Epithelial cell of esophagus (primary cell): Measurements from ENCODE around the gene TMEM163.

Source experiments
- DNase-seq: peaks from one replicate; pipeline ENCODE4 v3.0.0; 2010; ENCODE audit warnings: low read depth
- H3K4me3 ChIP-seq: 2 replicates; pipeline ENCODE4 v1.5.1; 2011; ENCODE audit warnings: mild to moderate bottlenecking, low read length, control low read depth
- TF ChIP-seq, protein P1 (sequence below): IDR thresholded peaks from 2 replicates; pipeline ENCODE4 v1.5.1; 2011; ENCODE audit warnings: low read depth, mild to moderate bottlenecking, low read length, control low read depth, inconsistent platforms; ENCODE audit not compliant: insufficient read depth; ENCODE audit errors: missing control alignments

TMEM163 gene

DNA sequence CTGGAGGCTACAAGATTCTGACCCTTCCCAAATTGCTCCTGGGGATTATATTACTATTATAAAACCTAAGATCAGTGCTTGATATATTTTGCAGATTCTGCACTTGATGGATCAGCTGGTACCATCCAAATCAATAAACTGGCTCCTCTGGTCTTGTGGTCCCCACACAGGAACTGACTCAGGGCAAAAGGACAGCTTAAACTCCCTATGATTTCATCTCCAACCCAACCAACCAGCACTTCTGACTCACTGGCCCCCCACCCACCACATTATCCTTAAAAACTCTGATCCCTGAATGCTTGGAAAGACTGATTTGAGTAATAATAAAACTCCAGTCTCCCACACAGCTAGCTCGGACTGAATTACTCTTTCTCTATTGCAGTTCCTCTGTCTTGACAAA, 82.1 kb downstream of the TMEM163 start:
- H3K4me3 ChIP-seq = no peak overlapping the region
- DNase-seq = no peak
- TF ChIP-seq, protein P1, sequence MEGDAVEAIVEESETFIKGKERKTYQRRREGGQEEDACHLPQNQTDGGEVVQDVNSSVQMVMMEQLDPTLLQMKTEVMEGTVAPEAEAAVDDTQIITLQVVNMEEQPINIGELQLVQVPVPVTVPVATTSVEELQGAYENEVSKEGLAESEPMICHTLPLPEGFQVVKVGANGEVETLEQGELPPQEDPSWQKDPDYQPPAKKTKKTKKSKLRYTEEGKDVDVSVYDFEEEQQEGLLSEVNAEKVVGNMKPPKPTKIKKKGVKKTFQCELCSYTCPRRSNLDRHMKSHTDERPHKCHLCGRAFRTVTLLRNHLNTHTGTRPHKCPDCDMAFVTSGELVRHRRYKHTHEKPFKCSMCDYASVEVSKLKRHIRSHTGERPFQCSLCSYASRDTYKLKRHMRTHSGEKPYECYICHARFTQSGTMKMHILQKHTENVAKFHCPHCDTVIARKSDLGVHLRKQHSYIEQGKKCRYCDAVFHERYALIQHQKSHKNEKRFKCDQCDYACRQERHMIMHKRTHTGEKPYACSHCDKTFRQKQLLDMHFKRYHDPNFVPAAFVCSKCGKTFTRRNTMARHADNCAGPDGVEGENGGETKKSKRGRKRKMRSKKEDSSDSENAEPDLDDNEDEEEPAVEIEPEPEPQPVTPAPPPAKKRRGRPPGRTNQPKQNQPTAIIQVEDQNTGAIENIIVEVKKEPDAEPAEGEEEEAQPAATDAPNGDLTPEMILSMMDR = no peak

DNA sequence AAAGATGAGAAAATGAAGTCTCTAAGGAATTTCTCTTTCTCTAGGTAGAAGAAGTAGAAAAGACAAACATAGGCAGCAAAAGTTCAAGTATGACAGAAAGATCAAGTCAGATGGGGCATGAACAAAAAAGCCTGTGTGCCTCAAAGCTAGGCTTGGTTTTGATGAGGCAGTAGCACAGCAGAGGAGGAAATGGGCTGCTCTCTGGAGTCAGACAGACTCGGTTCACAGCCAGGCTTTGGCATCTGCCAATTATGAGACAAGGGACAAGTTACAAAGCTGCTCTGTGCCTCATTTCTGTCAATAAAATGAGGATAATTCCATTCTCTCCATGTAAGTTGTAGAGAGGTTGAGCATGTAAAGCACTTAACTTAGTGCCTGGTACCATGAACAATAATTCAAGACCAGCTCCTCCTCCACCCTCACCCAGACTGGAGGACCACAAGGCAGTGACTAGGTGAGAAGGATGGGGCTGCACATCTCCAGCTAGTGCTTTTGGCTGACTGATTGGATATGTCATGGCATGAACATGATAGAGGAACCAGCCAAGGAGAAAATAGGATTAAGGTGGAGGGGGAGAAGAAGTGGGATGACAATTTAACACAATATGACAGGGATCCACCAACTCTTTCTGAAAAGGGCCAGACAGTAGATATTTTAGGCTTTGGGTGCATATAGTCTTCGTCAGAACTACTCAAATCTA, 84.6 kb downstream of the TMEM163 start:
- no peak overlapping the region for H3K4me3 ChIP-seq
- no peak for DNase-seq
- TF ChIP-seq, protein P1 = no peak

DNA sequence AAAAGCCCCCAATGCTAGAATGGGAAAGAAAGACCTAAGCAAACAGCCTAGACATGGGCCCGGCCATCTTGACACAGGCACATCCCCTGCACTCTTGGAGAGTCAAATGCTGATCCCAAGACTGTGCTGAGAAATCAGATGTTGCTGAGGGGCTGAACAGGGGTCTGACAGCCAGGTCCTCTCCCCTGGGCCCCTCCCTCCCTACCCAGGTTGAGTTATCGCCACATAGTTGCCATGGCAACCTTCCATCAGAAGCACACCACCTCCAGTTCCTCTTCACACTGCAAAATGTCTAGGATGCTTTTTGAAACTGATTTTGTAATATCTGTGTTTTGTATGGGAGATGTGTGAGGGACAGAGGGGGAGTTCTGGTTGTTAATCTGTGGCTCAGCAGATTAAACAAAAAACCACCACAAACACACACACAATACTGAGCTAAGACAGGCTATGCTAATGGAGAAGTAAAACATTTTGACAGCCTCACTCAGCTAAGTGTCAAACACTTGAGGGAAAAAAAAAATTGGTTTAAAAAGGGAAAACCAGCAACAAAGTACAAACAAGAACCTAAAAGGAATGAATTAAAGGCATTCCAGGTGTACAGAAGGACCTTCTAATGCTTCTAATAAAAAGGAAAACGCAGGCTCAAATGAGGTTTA, 88.2 kb downstream of the TMEM163 start:
- no peak for DNase-seq
- TF ChIP-seq, protein P1 = no peak
- H3K4me3 ChIP-seq = no peak overlapping the region

DNA sequence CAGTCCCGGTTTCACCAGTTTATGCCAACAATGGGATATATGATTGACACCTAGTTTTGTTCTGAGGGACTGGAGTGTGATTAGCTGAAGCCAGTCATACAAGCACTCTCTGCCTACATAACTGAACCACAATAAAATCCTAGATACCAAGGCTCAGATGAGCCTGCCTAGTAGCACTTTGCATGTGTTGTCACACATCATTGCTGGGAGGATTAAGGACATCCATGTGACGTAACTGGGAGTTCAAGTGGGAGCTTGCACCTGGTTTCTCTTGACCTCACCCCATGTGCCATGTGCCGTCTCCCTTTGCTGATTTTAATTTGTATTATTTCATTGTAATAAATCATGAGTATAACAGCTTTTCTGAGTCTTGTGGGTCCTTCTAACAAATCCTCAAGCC, 90.3 kb downstream of the TMEM163 start:
- DNase-seq = peak; percentile 2
- no peak overlapping the region for H3K4me3 ChIP-seq
- TF ChIP-seq, protein P1 = no peak

DNA sequence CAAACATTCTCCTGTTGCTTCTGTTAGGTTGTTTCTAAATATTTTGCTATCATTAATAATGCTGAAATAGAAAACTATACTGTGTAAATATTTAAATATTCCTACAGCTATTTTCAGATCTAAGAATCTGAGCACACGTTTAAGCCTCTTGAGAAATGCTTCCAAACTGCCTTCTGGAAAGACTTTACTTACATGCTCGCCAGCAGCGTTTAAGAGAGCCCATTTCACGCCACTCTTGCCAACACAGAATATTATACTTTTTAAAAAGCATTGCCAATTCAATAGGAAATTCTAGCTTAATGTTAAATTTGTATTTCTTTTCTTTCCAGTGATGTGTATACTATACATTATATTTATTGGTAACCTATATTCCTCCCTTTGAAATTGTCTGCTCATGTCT, 92.0 kb downstream of the TMEM163 start:
- no peak overlapping the region for H3K4me3 ChIP-seq
- no peak for DNase-seq
- TF ChIP-seq, protein P1 = no peak

DNA sequence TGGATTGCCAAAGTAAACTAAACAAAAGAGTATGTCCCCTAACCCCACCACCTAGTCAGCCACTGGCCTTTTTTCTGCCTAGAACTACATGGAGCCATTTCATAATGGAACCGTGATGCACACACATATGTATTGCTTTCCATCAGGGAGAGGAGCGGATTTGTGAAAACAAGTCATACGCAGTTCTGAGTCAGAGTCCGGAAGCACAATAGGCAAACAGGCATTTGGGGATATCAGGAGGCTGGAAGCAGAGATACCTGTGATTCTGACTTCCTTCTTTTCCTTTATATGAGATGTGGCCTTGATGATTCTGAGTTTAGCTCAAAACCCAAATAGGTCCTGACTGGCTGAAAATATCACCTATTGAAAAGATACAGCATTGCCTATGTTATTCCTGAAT, 93.5 kb downstream of the TMEM163 start:
- DNase-seq = peak; percentile 7
- H3K4me3 ChIP-seq = no peak overlapping the region
- TF ChIP-seq, protein P1 = no peak

DNA sequence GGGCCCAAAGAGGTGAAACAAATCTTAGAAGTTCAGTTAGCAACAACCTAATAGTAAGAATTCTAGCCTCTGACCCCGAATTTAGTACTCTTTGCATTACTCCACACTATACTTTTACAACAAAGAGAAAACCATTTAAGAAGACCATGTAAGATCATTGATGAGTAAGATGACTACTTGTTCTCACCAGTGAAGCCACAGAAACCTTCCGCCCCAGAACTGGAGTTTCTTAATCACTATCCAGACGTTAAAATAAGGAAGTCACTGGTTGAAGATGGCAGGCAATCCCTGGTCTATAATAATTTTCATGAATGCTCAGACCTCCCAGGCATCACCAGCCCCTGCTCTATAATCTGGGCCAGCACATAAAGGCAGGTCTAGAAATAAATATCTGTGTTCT, 95.0 kb downstream of the TMEM163 start:
- TF ChIP-seq, protein P1 = no peak
- DNase-seq = no peak
- no peak overlapping the region for H3K4me3 ChIP-seq
